DMS53 treated with DMSO at 0.1 percent for 48 hours (cell line): ENCODE measurements around the gene ARHGEF11.

Experiments used
- DNase-seq: peaks from one replicate; lab custom pipeline; 2025; ENCODE audit not compliant: unreplicated experiment; lab: John Stamatoyannopoulos, UW

ARHGEF11 gene

DNA sequence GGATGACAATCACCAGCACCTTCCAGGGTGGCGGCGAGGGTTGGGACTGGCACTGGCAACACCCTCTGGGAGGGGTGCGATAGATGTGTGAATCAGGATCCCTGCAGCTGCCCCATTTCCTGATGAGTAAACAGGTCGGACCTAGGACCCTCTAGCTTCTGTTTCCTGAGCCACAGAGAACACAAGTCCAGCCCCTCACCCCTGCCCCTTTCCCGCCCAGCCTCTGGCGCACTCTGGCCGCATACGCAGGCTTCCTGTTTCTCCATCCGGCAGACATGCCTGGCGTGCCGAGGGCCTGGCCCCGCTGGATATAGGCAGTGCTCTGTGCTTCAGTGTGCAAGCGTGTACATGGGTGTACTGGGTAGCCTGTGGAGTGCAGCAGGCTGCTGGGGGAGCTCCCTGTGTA, 147.4 kb downstream of the ARHGEF11 start:
- no peak for DNase-seq

DNA sequence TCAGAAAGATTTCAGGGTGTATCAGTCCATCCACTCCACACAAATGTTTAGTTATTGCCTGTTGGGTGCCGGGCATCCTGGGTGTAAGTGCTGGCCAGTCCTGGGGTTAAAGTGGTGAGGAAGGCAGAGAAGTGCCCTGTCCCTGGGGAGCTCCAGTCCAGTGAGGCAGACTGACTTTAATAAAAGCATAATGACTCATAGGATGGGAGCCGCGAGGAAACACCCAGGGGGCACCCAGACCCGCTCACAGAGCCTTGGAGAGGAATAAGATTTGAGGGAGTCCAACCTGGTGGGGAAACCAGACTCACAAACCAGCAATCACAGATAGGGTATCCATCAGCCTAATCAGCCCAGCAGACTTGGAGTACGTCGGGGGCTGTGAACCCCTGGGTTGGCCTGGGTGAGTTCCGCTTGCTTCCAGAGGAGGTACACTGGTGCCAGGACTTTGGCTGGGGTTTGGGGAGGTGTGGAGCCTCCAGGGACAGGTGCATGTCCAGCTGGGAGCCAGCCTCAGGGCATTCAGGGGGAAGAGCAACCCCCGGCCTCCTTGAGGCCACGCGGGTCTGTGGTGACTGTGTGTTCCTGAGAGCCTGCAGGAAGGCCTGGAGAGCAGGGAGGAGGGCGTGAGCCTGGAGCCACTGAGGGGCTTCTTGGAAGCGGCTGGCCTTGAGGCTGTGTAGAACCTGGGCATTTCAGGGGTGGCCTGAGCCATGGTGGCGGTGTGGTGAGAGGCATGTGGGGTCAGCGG, 148.3 kb downstream of the ARHGEF11 start:
- no peak for DNase-seq

DNA sequence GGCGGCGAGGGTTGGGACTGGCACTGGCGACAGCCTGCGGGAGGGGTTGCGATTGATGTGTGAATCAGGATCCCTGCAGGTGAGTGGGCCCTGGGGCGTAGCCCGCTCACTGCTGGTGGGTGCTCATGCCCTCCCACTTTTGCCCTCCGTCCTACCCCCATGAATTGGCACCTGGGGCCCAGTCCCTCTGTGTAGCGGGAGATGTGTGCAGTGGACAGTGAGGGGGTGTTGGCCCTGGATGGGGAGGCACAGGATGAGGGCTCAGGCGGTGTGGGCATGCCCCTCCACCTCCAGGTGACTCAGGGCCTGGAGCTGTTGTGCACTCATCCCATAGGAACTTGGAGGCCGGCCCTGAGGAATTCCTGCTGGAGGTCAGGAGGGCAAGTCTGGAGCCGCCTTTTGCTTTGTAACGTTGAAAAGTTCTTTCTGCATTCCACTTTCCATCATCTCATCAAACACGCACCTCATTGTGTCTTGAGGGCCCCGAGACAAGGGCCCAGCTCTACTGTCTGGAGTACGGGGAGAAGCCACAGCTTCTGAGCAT, 149.0 kb downstream of the ARHGEF11 start:
- DNase-seq = no peak

DNA sequence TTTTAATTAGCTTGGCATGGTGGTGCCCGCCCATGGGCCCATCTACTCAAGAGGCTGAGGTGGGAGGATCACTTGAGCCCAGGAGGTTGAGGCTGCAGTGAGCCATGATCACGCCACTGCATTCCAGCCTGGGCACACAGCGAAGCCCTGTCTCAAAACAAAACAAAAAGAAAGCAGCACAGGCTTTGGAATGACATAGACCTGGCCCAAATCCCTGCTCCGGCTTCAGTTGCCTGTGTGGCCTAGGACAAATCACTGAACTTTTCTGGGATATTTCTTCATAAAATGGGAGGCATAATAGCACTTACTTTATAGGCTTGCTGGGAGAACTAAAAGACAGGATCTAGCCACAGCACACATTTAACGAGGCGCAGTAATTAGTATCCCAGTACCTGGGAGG, 149.6 kb downstream of the ARHGEF11 start:
- DNase-seq = no peak

DNA sequence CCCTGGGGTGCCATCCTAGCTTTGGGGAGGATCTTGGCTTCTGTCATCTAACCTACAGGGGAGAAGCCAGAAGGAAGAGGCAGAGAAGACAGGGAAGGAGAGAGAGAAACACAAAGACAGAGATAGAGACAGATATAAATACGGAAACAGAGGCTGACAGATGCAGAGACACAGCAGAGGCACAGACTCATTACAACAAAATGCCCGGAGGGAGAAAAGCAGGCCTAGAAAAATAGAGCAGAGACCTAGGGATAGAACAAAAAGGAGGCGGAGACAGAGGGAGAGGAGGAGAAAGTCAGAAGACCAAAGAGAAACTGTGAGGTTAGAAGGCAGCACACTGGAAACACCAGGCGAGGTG, 150.1 kb downstream of the ARHGEF11 start:
- DNase-seq = no peak

DNA sequence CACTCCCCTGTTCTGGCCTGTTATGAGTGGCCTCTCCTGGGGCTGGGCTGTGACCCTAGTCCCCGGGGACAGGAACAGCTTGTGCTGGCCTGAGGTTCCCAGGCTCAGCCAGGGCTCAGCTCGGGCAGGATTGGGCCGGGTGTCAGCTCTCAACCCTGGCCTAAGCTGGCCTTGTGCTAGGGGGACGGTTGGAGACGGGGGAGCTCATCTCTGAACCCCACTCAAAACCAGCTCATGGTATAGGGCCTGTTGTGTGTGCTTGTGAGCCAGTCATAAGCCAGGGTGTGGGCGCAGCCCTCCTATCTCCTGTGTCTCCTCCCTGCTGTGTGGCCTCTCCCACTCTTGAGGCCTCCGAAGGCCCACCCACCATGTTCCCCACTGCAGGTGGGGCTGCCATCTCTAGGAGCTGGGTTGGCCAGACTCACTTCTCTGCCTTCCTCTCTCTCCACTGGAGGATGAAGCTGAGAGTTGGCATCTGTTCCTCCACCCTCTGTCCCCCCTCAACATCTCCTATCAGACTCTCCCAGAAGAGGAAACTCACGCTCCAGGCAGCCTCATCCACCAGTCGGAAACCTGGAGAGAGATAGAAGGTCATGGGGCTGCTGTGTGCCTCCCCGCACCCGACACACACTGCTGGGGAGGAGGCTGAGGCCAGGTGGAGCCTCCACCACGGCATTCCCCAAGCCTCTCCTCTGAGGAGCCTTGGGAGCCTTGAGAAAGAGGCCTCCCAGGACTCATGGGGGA, 150.7 kb downstream of the ARHGEF11 start:
- DNase-seq = no peak

DNA sequence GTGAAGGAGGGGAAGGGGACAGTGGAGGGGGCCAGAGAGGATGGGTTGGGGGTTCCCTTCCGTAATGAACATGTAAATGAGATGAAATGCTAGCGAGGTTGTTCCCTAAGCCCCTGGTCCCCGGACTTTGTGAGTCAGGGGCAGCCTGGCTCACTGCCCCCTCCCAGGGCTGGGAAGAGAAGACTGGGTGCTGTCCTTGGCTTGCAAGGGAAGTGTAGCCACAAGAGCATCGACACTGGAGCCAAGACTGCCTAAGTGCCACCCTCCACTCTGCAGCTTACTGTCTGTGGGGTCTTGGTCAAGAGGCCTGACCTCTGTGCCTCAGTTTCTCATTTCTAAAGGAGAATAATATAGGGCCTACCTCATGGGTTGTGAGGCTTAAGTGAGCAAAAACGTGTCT, 151.5 kb downstream of the ARHGEF11 start:
- no peak for DNase-seq

DNA sequence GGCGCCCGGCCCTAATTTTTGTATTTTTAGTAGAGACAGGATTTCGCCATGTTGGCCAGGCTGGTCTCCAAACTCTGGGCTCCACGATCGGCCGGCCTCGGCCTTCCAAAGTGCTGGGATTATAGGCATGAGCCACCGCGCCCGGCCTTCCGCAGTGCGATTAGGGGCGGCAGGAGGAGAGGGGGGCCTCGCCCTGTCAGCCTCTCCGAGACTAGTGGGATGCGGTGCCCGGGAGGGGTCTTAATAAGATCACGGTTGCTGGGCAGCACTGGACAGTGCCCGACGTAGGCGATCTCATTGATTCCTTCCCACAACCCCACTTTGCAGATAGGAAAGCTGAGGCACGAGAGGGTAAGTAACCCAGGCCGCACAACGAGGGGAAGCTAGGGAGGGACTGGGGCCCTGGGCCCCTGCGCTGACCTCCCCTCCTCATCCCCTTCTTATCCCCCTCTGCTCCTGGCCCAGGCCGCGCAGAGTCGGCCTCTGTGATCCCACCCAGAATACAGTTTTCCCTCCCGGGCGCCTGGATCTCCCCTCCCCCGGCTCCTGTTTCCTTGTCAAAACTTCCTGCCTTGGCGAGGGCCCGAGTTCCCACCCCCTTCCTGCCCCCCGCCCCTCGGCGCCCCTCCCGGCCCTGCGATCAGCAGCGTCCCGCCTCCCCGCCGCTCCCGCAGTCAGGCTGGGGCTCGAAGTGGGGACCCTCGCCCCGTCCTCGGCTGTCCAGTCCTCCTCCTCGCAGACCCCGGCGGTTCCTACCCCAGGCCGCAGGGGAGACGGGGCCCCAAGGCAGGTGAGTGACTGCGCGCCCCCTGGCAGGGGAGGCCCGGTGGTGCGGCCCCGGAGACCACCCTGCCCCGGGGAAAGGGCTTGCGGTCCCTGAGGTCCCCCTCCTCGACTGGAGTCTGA, 152.2 kb downstream of the ARHGEF11 start, which contains the start of gene PEAR1:
TSS of gene PEAR1 (plus strand) at position 671 of the 906 bp plus-strand sequence. CDS start 10,209 bp downstream, outside the sequence.
- DNase-seq = no peak

DNA sequence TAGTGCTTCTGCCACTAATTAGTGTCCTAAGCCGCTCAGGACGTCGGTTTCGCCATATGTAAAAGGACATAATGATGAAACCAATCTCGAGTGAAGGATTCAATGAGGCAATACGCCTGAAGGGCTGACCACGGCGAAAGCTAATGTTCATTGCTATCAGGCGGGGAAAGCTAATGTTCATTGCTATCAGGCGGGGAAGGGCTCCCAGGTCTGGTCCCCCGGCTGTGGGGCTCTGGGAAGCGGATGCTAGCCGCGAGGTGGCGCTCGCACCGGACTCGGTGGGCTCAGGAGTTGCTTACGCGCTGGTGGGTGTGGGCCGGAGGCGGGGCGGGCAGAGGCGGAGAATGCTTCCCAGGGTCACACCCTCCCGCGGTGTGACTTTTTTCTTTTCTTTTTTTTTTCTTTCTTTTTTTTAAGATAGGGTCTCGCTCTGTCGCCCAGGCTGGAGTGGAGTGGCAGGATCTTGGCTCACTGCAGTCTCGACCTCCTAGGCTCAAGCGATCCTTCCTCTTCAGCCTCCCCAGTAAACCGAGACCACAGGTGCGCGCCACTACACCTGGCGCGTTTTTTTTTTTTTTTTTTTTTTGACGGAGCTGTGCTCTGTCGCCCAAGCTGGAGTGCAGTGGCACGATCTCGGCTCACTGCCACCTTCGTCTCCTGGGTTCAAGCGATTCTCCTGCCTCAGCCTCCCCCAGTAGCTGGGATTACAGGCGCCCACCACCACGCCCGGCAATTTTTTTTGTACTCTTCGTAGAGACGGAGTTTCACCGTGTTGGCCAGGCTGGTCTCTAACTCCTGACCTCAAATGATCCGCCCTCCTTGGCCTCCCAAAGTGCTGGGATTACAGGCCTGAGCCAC, 153.1 kb downstream of the ARHGEF11 start:
- DNase-seq = peak; percentile 54

DNA sequence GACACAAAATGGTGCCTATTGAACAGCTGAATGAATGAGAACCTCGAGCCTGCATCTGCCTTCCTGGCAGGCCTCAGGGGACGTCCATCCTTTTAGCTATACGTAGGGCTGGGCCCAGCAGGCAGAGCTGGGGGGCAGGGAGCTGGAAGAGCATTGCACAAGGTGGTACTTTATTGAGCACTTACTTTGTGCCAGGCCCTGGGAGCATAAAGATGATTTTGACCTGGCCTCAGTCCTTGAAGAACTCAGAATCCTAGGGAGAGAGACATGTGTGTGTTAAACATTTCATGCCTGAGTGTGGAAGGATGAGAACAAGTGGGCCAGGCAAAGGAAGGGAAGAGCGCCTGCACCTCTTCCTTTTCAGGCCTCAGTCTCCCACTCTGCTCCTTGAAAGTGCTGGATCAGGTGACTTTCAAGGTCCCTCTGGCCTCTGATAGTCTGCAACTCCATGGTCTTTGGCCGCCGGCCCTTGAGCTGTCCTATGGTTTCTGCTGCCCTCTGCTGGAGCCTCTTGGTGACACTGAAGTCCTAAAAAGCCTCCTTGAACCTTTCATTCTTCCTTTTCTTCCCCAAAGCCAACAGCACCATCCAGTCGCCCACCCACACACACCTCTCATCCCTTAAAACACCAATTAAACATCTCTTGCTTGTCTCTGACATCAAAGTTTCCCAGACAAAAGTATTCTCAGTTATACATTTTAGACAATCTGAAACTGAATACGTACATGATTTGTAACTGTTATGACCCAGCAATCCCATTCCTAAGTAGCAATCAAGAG, 155.6 kb downstream of the ARHGEF11 start:
- peak; percentile 71 for DNase-seq

DNA sequence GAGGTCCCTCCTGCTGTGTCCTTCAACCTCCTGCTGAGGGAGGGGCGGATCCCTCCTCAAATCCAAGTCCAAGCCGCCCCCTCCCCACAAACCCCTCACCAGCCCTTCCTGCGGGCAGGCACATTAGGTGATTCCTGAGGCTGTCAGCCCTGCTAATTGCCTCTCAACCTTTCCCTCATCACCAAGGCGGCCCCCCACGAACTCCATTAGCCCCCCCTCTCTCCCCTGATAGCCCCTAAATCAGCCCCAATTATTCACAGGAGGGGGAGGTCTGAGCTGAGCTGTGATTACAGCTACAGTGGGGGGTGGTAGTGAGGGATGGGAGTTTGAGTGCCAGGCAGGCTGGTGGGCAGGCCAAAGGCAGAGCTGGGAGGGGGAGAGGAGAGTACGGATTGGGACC, 157.8 kb downstream of the ARHGEF11 start:
- DNase-seq = no peak

DNA sequence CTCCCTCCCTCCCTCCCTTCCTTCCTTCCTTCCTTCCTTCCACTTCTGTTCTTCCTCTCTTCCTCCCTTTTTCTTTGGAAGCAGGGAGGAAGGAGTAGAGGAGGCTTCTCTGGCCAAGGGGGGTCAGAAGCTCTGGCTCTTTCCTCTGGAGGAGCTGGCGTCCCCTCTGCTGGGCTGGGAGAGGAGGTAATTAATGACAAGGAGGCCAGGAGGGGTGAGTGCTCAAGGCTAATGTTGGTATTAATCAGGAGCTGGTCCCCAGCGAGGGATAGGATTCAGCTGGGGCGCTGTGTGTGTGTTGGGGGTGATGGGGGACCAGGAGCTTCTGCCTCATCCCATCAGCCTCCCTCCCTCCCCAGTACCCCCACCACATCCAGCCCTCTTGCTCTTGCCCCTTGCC, 158.2 kb downstream of the ARHGEF11 start:
- no peak for DNase-seq

DNA sequence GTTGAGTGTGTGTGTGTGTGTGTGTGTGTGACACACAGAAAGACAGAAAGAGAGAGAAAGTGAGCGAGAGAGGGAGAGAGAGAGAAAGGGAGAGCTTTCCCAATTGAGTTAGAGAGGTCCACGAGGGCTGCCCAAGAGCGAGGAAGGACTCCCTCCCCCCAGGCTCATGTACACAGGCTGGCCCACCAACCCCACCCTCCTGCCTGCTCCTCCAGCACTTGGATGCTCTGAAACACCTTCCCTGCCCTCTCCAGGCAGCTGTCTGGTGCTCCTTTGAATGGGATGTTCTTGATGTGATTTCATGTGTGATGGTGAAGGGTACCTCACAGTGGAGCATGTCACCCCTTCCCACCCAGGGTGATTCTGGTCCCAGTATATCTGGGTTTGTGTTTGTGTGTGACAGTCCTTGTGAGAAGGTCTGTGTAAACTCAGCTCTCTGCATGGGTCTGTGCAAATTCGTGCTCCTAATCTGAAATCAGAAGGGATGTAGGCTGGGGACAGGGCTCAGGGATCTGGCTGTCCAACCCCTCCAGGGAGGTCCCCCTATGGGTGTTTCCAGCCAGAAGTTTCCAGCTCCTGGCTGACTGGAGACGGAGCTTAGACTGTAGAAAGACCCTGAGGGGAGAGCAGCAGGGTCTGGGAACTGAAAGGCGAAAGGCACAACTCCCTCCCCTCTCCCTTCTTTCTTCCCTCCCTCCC, 158.8 kb downstream of the ARHGEF11 start:
- no peak for DNase-seq

DNA sequence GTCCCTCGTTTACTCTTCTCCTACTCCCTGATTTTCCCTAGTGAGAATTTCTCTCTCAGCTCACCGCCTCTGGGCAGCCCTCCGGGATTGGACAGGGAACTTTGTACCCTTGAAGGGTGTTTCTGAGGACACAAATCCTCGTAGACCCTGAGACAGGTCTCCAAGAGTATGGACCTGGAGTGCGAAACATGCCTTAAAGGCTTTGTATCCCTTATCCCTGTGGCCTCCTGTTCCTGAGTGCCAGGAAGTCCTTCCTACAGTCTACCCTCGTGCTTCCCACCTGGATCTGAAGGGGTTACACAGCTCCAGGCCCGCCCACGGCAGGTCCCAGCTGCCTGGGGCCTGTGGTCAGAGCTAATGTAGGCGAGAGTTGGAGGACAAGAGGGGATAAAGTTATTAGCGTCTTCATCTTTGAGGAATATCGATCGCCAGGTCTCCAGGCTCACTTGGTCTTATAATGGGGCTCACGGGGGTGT, 159.6 kb downstream of the ARHGEF11 start:
- DNase-seq = no peak

DNA sequence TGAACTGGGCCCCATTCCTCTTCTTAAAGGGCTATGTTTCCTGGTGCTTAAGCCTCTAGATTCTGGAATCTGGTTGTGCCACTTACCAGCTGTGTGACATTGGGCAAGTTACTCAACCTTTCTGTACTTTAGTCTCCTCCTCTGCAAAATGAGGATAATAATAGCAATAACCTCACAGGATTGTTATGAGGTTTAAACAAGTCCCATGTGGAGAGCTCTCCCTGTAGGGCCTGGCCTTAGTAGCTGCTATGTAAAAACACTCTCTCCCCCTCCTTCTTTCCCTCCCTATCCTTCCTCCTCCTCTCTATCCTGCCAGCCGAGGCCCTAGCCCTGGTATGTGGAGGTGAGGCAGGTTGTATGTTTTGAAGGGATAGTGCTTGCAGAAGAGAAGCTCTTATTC, 160.2 kb downstream of the ARHGEF11 start:
- no peak for DNase-seq
